Liver (tissue), 3 donors: ENCODE measurements around the gene TRMO.

Source experiments
- ATF3 ChIP-seq: IDR thresholded peaks from 2 replicates; pipeline ENCODE4 v1.6.1; 2016; ENCODE audit warnings: antibody characterized with exemption
- CTCF ChIP-seq: fragments of 150-350 bp; IDR thresholded peaks from 2 replicates; pipeline ENCODE4 v1.5.1; 2017; ENCODE audit warnings: improper control_type of control experiment, low read depth, low read length; ENCODE audit not compliant: missing input control
- GABPA ChIP-seq, 2 donors: IDR thresholded peaks in 1 of 2; conservative IDR thresholded peaks in 1 of 2; 2 replicates each; pipeline ENCODE4 v1.6.1; 2016; ENCODE audit warnings: antibody characterized with exemption in 2 of 2, mild to moderate bottlenecking in 1 of 2, moderate library complexity in 1 of 2
- JUND ChIP-seq, 2 donors: IDR thresholded peaks; 2 replicates each; pipeline ENCODE4 v1.6.1; 2016; ENCODE audit warnings: antibody characterized with exemption in 2 of 2
- NR2F2 ChIP-seq: IDR thresholded peaks from 2 replicates; pipeline ENCODE4 v1.6.1; 2016; ENCODE audit warnings: antibody characterized with exemption
- RAD21 ChIP-seq, 2 donors: IDR thresholded peaks; 2 replicates each; pipeline ENCODE4 v1.6.1; 2016; ENCODE audit warnings: antibody characterized with exemption in 2 of 2, mild to moderate bottlenecking in 2 of 2
- REST ChIP-seq: IDR thresholded peaks from 2 replicates; pipeline ENCODE4 v1.6.1; 2016; ENCODE audit warnings: antibody characterized with exemption, mild to moderate bottlenecking
- RXRA ChIP-seq, 2 donors: IDR thresholded peaks; 2 replicates each; pipeline ENCODE4 v1.6.1; 2017 to 2018; ENCODE audit warnings: antibody characterized with exemption in 2 of 2, mild to moderate bottlenecking in 1 of 2
- SP1 ChIP-seq: IDR thresholded peaks from 2 replicates; pipeline ENCODE4 v1.6.1; 2018; ENCODE audit warnings: antibody characterized with exemption, mild to moderate bottlenecking
- TAF1 ChIP-seq: conservative IDR thresholded peaks from 2 replicates; pipeline ENCODE4 v1.6.1; 2016; ENCODE audit warnings: antibody characterized with exemption, mild to moderate bottlenecking
- YY1 ChIP-seq: IDR thresholded peaks from 2 replicates; pipeline ENCODE4 v1.6.1; 2016; ENCODE audit warnings: antibody characterized with exemption, mild to moderate bottlenecking
- TF ChIP-seq, protein P1 (sequence below): IDR thresholded peaks from 2 replicates; pipeline ENCODE4 v1.6.1; 2016; ENCODE audit warnings: antibody characterized with exemption
- donor health status: healthy.
- donor health status: healthy.

DNA sequence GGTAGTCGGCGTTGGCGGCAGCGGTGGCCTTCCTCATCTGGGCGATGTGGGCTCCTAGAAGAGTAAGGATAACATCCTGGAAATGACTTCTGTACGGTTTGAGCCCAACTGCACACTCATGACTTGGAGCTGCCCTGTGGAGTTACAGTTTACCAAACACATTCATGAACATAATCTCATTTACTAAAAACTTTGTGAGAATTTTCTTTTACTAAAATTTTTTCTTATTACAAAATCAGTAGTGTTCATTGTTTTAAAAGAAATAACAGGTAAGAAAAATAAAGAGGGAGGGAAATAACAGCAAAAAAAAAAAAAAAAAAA lies 63.9 kb downstream of the TRMO start:
- TF ChIP-seq REST, result no peak
- TF ChIP-seq CTCF, result no peak
- TF ChIP-seq TAF1, result no peak
- no peak for TF ChIP-seq GABPA (IDR thresholded peaks at IDR 0.05 in 1 of 2, conservative IDR thresholded peaks at IDR 0.05 in 1 of 2)
- no peak for TF ChIP-seq RAD21 (IDR thresholded peaks at IDR 0.05)
- no peak for TF ChIP-seq ATF3
- no peak for TF ChIP-seq YY1
- no peak for TF ChIP-seq SP1
- TF ChIP-seq, protein P1, sequence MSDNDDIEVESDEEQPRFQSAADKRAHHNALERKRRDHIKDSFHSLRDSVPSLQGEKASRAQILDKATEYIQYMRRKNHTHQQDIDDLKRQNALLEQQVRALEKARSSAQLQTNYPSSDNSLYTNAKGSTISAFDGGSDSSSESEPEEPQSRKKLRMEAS, result no peak
- TF ChIP-seq JUND (IDR thresholded peaks at IDR 0.05), result no peak
- TF ChIP-seq RXRA (IDR thresholded peaks at IDR 0.05), result no peak
- TF ChIP-seq NR2F2, result no peak
